Fibroblast of mammary gland (primary cell): ENCODE results near the gene DPEP2.
A peak's percentile ranks its signal among the peaks of the same experiment; 100 is the strongest.
"Not testable (repeated sequence)": the region's sequence is repeated elsewhere in the genome, so short reads cannot be mapped to it uniquely, and the experiment has no call there.

Experiments
- DNase-seq: peaks from one replicate; pipeline ENCODE4 v3.0.0-alpha.2; 2010; ENCODE audit warnings: low read depth
- H3K4me3 ChIP-seq: 2 replicates; pipeline ENCODE4 v1.5.1; 2011; ENCODE audit warnings: low read depth, mild to moderate bottlenecking, low read length, moderate library complexity; ENCODE audit not compliant: control insufficient read depth
- CTCF ChIP-seq: conservative IDR thresholded peaks from 2 replicates; pipeline ENCODE4 v1.5.1; 2011; ENCODE audit warnings: low read depth, low read length, inconsistent platforms; ENCODE audit not compliant: control insufficient read depth, insufficient read depth

Gene DPEP2

GRCh38 chr16:67998779-67999688, at the start of gene DPEP2:
Gene DPEP2, minus strand, starts transcription at chr16:67999484. Its CDS starts 6,272 bp downstream, at chr16:67993212.
- not testable (repeated sequence) for DNase-seq, H3K4me3 ChIP-seq

- no peak overlapping the region for H3K4me3 ChIP-seq
- no peak for TF ChIP-seq CTCF
- no peak for DNase-seq
Observed at GRCh38 chr16:68047987-68048386, 48.7 kb upstream of the DPEP2 start.

GRCh38 chr16:68046106-68046505, 46.8 kb upstream of the DPEP2 start:
- H3K4me3 ChIP-seq = no peak overlapping the region
- no peak for DNase-seq
- TF ChIP-seq CTCF = no peak

- no peak for DNase-seq
- no peak for TF ChIP-seq CTCF
Observed at GRCh38 chr16:68041783-68042182, 42.5 kb upstream of the DPEP2 start.

GRCh38 chr16:68040506-68041288, 41.4 kb upstream of the DPEP2 start:
- no peak overlapping the region for H3K4me3 ChIP-seq
- TF ChIP-seq CTCF = peak; percentile 84
- DNase-seq = peak; percentile 60

More at GRCh38 chr16:68041783-68042182, 42.5 kb upstream of the DPEP2 start:
- no peak overlapping the region for H3K4me3 ChIP-seq

GRCh38 chr16:68037841-68038597, 38.7 kb upstream of the DPEP2 start:
- no peak for TF ChIP-seq CTCF
- no peak overlapping the region for H3K4me3 ChIP-seq
- no peak for DNase-seq

GRCh38 chr16:68035227-68035626, 35.9 kb upstream of the DPEP2 start:
- TF ChIP-seq CTCF = no peak
- no peak overlapping the region for H3K4me3 ChIP-seq
- DNase-seq = no peak
